Fibroblast of skin of back (primary cell): Measurements from ENCODE around the gene THBS2. TPM values are rescaled to one million over a fixed set of nuclear protein-coding genes. Genes with fewer than 3 reads are reported as not detected.
A peak's percentile ranks its signal among the peaks of the same experiment; 100 is the strongest.
"Not testable (repeated sequence)": the region's sequence is repeated elsewhere in the genome, so short reads cannot be mapped to it uniquely, and the experiment has no call there.

ENCODE experiments used
- DNase-seq: peaks from one replicate; pipeline ENCODE4 v3.0.0-alpha.2; 2013
- polyA plus RNA-seq, 2 experiments: library from polyadenylated mRNA; unstranded; fragments of 120-200 nt; gene quantifications; one replicate each; pipeline ENCODE4 v1.2.1, GENCODE V29; 2013; ENCODE audit not compliant: insufficient read length in 2 of 2

Gene THBS2
- 31.8 TPM for polyA plus RNA-seq (2013, experiment 1 of 2; ENCODE audit: insufficient read length)
- 79.5 TPM for polyA plus RNA-seq (2013, experiment 2 of 2; ENCODE audit: insufficient read length)

DNA sequence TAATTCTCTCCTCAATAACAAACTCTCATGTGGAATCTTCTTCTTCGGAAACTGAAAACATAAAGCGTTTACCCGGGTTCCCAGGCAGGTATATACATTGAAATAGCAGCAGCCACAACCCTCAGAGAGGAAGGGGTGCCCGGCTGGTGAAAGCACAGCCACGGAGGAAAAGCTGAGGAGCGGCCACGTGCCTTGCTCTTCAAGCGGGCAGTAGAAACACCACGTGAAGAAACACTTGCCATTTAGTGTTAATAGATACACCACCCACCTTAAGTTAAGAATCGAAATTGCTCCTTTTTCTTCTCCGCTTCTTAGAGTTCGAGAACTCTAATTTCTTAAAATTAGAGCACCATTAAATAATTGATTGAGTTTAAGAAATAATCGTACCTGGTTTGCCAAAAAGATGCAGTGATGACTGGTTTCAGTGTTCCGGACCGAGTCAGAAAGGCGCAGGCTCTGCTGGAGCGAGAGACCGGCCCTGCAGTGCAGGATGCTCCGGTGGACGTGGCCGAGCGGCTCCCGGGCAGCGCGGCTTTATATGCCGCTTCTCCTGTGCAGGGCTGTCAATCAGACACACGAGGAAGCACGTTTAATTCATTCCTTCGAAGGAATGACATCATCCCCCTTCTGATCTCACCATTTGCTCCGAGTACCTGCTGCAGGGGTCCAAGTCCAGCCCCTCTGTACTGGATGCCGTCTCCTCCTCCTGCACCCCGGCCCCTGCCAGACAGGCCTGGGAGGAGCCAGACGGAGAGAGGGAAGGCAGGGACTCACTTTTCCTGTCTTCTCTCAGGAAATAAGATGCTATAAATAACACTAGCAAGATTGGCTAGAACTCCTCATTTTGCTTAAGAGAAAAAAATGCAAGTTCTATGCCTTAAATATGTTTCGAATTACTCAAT is at the start of gene THBS2:
TSS of gene THBS2 (minus strand) at position 510 of the 902 bp plus-strand sequence. CDS start 3,062 bp downstream, outside the sequence.
- peak; percentile 67 for DNase-seq

DNA sequence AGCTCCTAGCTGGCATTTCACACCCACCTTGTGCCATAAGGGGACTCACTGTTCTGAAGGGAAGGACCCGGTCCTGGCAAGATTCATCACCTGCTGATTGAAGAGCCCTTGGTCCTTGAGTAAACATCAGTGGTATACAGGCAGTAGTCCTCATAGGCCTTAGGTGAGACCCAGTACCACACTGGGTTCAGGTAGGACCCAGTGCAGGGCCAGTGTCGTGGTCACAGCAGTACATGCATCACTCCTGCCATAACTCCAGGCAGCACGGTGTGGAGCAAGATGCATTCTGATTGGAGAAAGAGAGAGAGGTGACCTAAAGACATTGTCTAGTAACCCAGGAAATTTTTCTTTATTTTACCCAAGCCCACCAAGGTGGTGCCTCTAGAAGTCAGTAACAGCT is 49.1 kb upstream of the THBS2 start:
- DNase-seq, result no peak

DNA sequence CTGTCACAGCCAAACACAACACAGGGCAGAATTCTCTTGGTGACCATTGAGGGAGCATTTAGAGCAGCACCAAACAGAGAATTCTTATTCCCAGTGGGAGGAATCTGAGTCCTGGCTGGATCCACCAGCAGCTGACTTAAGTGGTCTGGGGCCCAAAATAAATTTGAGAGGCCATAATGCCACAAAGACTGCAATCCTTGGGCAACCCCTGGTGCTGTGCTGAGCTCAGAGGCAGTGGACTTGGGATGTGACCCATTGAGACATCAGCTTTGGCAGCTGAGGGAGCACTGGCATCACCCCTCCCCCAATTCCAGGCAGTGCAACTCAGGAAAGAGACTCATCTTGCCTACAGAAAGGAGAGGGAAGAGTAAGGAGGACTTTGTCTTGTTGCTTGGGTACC is 48.6 kb upstream of the THBS2 start:
- no peak for DNase-seq

DNA sequence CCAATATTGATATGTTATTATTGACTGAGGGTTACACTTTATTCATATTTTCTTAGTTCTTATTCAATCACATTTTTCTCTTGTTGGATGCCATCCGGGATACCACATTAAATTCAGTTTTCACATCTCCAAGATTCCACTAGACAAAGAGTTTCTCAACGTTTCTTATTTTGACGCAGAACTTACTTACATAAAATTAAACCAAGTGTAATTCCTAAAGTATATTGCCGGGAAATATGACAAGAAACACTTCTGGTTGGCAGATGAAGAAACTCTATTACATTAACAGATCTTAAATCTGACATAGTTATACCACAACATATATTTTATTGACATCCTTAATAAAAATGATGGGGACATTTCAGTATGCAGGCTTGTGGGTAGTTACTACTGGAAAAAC is 47.3 kb upstream of the THBS2 start:
- no peak for DNase-seq

DNA sequence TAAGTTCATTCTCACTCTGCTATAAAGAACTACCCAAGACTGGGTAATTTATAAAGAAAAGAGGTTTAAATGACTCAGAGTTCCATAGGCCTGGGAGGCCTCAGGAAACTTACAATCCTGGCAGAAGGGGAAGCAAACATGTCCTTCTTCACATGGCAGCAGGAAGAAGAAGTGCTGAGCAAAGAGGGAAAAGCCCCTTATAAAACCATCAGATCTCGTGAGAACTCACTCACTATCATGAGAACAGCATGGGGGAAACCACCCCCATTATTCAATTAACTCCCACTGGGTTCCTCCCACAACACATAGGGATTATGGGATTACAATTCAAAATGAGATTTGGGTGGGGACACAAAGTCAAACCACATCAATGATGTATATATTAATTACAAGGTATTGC is 45.0 kb upstream of the THBS2 start:
- not testable (repeated sequence) for DNase-seq

DNA sequence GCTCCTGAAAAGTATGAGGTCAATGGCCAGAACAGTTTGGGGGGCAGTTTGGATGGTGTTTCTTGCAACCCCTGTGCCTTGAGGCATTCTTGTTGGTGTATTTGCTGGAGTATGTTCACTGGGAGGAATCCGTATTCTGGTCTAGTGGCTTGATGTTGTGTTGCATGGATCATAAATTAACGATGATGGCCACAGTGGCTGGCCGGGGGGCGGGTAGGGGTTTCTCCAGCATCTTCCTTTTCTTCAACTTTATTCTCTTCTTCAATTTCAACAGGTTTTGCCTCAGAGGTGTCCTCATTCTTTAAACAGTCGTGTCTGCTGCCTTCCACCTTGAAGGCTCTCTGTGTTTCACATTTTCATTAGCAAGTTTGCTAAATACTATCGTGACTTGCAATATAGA is 43.0 kb upstream of the THBS2 start:
- DNase-seq, result no peak

DNA sequence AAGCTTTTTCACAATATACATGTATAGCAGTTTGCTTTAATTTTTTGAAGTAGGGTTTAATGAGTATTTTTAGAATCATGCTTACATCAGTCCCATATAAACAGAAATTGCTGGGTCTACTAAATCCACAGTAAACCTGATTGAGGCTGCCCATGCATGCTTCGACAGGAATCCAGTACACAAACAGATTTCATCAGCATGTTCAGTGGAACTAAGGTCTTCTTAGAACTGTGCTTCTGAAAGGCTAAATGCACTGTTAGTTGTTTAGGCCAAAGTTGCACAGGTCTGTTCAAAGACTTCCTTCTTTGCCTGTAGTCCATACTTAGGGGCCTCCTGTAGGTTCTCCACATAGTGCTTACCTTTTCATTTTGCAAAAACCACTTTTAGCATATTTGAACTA is 42.5 kb upstream of the THBS2 start:
- DNase-seq, result no peak

DNA sequence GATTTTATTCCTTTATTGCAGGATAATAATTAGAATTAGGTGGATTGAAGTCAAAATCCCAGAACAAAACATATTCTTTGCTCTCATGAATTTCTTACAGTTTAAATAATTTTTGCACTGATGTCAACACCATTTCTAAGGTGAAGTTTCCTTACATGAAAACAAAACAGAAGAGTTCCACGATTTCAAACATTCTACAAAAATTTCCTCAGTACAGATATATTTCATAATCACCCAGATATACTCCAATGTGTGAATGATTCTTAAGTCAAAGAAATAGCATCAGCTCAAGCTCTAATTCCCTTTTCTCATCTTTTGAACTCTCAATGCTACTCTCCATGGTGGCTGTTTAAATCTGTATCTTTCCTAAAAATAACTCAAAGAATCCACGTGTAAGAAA is 39.5 kb upstream of the THBS2 start:
- DNase-seq, result no peak

DNA sequence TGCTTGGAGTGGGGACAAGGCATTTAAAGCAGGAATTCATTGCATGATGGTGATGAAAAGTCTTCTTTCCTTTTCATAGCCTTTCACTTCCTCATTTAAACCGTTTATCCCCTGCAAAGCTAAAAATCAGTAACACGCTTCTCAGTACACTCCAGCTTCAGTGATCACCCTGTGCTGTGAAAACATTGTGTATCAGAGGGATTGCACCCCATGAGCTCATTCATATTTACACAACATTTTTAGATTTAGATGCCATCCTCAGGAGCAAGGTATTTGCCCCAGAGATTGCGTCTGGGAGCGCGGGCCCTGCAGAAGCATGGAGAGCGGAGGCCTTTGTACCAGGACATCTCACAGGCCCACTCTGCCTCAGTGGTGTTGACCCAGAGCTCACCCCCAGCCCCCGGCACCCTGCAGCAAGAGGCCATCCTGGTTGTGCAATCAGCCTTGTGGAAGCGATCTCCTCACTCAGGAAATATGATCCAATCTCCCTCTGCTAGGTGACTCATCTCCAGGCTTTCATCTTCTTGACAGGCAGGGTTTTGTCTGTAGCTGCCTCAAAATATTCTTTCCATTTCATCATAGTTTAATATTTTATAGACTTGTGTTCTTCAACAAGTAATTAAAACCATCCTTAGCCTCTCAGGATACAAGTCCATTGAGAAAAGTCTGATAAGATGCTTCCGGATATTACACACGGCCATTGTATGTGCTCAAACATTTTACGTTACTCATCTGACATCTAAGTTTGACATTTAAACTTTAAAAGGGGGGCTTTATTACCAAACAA is 38.9 kb upstream of the THBS2 start:
- DNase-seq, result peak; percentile 89

DNA sequence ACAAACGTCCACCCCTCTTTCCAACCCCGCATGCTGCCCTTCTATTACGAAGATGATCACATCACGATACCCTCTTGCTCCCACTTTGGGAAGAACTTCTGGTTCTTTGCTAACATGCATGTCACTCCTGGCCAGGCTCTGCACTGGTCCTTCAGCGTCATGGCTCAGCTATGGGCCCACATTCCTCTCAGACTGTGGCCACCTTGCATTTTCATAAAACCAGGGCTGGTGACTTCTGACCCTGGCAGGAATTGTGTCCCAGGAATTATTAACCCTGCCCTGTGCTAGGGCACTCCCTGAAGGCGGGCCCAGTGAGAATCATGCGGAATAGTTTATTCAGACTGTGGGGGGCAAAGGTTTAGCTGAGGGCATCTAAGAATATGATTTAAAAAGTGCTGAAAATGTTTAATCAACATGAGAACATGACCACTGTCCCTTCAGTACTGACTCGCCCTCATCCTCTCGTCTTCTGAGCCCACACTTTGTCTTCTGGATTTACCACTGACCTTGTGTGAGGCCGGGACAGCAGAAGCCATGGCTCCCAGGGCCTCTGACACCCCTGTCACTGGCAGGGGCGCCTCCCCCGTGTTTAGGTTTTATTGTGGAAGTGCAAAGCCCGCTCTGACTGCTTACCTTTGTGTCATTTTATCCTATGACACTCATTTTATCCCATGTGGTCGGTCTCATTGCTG is 38.1 kb upstream of the THBS2 start:
- DNase-seq, result peak; percentile 21

DNA sequence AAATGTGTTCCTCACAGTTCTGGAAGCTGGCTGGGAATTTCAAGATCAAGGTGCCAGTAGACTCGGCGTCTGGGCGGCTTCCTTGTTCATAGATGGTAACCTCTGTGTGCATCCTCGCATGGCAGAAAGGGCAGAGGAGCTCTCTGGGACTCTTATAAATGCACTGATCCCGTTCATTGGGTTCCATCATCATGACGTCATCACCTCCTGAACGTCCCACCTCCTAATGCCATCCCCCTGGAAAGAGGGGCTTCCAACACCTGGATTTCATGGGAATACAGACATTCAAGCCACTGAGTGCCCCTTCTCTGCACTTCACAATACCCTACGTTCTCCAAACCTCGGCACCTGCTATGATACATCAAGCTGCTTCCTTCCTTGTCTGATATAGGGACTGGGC is 37.5 kb upstream of the THBS2 start:
- no peak for DNase-seq

DNA sequence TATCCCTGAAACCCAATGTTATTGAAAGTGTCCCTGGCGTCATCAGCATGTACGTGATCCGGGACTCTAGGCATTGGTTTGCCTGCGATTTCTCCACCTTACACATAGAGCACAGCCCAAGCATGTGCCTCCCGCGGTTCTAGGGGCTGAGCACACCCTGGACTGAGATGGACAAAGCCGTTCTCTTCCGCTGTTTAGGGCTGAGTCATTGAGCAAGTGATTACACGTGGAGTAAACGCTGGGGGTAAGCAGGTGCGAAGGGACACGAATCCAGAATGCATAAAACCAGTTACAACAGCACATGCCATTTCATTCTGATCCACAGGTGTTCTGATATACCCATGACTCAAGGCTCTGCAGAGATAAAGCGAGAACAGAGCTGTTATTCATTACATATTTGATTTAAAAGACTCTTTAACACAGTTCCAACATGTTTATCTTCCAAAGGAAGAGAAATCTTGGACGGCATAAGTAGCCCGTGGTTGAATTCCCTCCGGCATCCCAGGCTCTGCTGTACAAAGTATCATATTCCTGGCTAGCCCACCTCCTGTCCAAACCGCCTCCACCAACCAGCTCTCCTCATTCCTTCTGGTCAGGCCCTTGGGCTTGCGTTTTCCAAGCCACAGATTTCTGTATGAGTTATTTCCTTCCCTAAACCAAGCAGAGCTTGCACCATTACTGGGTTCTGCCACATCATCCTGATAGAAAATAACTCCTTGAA is 36.1 kb upstream of the THBS2 start:
- peak; percentile 28 for DNase-seq

DNA sequence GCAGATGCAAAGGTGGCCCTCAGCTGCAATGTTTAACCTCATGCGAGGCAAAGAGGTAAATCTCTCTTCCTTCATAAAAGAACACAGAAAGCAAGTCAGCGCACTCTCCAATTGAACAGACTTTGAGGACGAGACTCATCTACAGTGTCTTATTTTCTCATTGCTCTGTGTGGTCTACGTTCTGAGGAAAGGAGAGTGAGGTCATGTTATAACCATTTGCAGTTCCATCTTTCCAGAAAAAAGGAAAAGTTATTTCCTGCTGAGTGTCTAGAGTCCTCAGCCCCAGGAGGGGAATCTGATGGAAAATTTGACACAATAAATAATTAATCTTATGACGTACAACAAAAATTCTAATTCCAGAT is 35.6 kb upstream of the THBS2 start:
- DNase-seq, result no peak

DNA sequence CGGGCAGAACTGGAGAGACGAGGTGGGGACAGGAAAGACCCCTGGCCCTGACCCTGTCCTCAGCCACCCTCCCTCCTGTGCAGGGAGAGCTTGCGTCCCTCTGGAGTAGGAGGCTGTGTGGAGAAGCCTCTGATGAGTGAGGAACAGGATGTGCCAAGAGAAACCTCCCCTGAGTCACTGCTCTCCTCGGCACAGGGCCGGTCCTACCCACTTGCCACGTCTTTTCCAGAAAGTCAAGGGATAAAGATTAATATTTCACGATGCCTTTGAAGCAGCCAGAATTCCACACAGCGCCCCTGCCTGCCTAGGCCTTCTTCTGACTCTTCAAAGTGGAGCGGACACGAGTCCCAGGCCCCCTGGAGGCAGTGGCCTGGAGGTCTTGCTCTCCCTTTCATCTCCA is 34.9 kb upstream of the THBS2 start:
- peak; percentile 23 for DNase-seq

DNA sequence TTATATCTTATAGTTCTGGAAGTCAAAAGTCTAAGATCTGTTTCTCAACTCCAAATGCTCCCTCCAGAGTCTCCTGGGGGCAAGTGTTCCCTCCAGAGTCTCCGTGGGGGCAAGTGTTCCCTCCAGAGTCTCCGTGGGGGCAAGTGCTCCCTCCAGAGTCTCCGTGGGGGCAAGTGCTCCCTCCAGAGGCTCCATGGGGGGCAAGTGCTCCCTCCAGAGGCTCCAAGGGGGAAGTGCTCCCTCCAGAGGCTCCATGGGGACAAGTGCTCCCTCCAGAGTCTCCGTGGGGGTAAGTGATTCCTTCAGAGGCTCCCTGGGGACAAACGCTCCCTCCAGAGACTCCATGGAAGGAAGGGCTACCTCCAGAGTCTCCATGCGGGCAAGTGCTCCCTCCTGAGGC is 34.0 kb upstream of the THBS2 start:
- DNase-seq, result no peak

DNA sequence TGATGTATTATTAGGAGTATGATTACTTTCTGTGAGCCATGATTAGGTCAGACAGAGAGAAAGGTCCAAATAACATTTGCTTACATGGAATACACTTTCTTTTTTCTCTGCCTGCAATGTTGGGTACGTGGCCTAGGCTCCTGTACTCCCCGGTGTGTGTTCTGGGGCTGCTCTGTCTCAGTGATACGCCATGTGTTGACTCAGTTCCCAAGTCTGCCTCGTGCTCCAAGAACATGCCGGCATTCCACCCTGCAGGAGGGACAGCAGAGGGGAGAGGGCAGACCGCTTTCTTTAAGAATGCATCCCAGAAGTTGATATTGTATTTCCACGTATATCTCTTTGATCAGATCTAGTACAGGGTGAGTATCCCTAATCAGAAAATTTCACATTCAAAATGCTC is 33.3 kb upstream of the THBS2 start:
- DNase-seq, result no peak

DNA sequence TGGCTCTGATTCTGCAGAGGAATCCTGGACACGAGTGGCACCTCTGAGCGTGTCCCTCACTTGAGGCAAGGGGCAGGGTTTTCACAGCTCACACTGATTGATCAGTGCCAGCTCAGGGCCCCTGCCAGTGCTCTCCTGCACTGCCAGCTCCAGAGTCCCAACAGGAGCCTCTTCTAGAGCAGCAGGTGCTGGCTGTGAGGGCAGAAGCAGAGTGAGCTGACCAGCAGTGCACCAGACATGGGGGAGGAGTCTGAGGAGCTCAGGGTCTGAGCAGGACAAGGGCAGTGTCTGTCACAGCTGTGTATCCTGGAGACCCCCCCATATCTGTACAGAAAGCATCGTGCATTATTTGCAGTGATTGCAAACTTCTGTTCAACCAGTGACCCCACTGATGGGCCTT is 31.5 kb upstream of the THBS2 start:
- DNase-seq, result no peak

DNA sequence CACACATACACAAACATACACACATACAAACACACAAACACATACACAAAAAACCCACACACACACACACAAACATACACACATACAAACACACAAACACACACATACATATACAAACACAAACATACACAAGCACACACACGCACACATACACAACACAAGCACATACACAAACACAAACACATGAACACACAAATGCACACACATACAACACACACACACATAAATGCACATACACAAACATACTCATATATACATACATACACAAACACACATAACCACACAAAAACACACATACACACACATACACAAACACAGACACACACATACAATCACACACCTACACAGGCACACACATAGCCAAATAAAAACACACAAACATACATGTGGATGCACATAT is 30.3 kb upstream of the THBS2 start:
- no peak for DNase-seq

DNA sequence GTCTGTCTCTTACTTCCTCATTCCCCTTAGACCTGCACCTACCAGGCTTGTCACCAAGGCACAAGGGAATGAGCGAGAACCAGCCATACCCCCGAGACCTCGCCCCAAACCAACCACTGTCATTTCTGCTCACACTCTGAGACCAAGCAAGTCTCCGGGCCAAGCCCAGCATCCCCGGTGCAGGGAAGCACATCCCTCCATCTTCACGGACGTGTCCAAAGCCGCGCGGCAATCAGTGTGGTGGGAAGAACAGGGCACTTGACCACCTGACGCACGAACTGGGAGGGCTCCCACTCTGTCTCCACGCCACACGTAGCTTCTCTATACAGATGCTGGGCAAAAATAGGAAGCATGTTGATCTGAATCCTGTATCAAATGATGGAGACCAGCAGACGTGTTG is 28.4 kb upstream of the THBS2 start:
- no peak for DNase-seq

DNA sequence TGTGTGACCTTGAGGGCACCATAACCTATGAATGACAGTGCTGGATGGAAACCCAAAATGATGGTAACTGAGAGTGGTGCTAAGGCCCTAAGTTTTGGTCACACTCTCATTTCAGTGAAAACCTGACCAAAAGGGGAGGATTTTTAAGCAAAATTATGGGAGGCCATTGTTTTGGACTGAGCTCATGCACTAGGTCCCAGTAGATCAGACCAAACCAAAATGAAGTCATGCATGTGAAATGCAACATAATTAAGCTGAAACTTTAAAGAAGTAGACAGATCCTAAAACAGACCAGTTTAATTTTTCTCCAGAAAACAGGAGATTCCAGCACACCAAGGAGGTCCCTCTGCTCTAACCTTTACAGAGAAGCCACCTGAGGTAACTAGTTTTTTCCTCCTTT is 24.0 kb upstream of the THBS2 start:
- no peak for DNase-seq

DNA sequence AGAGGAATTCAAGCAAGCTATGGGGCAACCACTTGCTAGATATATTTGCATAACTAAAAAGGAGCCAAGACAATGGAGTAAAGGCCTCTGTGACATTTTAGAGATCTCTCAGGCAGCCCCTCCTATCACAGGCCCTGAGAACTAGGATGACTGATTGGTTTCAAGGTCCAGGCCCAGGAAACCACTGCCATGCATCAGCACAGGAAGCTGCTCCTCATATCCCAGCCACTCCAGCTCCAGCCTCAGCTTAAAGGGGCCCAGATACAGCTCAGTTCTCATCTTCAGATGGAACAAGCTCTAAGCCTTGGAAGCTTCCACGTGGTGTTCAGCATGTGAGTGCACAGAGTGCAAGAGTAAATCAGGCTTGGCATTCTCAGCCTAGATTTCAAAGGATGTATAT is 21.1 kb upstream of the THBS2 start:
- no peak for DNase-seq

DNA sequence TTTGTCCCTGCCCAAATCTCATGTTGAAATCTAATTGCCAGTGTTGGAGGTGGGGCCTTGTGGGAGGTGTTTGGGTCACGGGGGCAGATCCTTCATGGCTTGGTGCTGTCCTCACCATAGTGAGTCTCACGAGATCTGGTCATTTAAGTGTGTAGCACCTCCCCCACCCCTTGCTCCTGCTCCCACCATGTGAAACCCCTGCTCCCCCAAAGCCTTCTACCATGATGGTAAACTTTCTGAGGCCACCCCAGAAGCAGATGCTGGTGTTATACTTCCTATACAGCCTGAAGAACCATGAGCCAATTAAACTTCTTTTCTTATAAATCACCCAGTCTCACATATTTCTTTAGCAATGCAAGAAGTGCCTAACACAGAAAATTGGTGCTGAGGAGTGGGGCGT is 19.9 kb upstream of the THBS2 start:
- DNase-seq, result no peak

DNA sequence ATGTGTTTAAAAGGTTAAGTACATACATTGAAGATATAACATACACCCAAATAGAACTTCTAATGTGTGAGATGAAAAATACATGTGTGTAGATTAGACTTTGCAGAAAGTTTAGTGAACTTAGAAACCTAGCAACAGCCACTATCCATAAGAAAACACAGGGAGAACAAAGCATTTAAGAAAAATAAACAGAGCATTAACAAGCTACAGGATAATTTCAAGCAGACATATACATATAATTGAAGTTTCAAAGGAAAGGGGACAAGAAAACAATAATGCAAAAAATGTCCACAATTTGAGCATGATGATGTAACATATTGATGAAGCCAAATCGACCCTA is 18.2 kb upstream of the THBS2 start:
- DNase-seq, result no peak
